K562 (cell line): ENCODE measurements around the gene TNC. TPM values are rescaled to one million over a fixed set of nuclear protein-coding genes. Genes with fewer than 3 reads are reported as not detected.

ENCODE experiments used
- ATAC-seq: fragments of 200-7000 bp; cut with Tn5 transposase; 3 replicates; pipeline ENCODE4 v1.9.1; 2020; ENCODE audit warnings: moderate library complexity
- BruUV-seq: library from RNA; stranded (reverse); fragments of 400-500 nt; replicated peaks from 2 replicates; lab custom pipeline; 2021; lab: Mats Ljungman, UMichigan
- CTCF ChIA-PET: fragments of 300-600 bp; formaldehyde crosslinking; extraction: SDS; loops from one replicate; lab custom pipeline; 2021; ENCODE audit warnings: low intra/inter-chr PET ratio; lab: Yijun Ruan, JAX
- POLR2A ChIA-PET: fragments of 300-600, 350-650 bp; sonication (Branson Sonifier 250); formaldehyde crosslinking; extraction: SDS; loops from one replicate; lab custom pipeline; 2021; ENCODE audit warnings: antibody characterized with exemption, inconsistent platforms; lab: Yijun Ruan, JAX
- DNase-seq, 4 experiments: peaks; one replicate each; pipeline versions ENCODE4 v3.0.0 to v3.0.0-alpha.2; 2011 to 2018; ENCODE audit warnings: low spot score in 3 of 4, mixed read lengths in 3 of 4; ENCODE audit errors: extremely low read depth in 1 of 4
- FAIRE-seq: peaks from 2 replicates; lab custom pipeline; 2011; peaks lifted over from hg19 to GRCh38; lab: Jason Lieb, UNC
- H2AFZ ChIP-seq: 2 replicates; pipeline ENCODE4 v1.6.0; 2011; ENCODE audit warnings: low read depth, low read length, control low read depth, inconsistent platforms
- H3K27ac ChIP-seq: fragments of 200-600 bp; 3 replicates; pipeline ENCODE4 v1.8.0; 2011; ENCODE audit warnings: low read depth, mild to moderate bottlenecking, control low read depth, inconsistent platforms, low read length, moderate library complexity, mixed read lengths; ENCODE audit errors: extremely low read depth
- H3K27me3 ChIP-seq, 2 experiments: fragments of 300-600 bp in 1 of 2; 2 replicates in 1 of 2; 3 replicates in 1 of 2; pipeline versions ENCODE4 v1.6.0 to v1.8.0; 2011; ENCODE audit warnings: inconsistent platforms in 2 of 2, low read length in 2 of 2, mild to moderate bottlenecking in 1 of 2, mixed read lengths in 1 of 2, moderate library complexity in 1 of 2; ENCODE audit not compliant: control insufficient read depth in 2 of 2, insufficient read depth in 2 of 2
- H3K36me3 ChIP-seq: fragments of 300-600 bp; 3 replicates; pipeline ENCODE4 v1.8.0; 2011; ENCODE audit warnings: mild to moderate bottlenecking, low read length, inconsistent platforms; ENCODE audit not compliant: control insufficient read depth, insufficient read depth
- H3K4me1 ChIP-seq, 2 experiments: fragments of 200-600 bp in 1 of 2; replicated peaks in 1 of 2; 2 replicates in 1 of 2; 3 replicates in 1 of 2; pipeline versions ENCODE4 v1.5.1 to v1.8.0; 2011; ENCODE audit warnings: inconsistent platforms in 2 of 2, low read length in 2 of 2, mild to moderate bottlenecking in 1 of 2, mixed read lengths in 1 of 2, moderate library complexity in 1 of 2; ENCODE audit not compliant: control insufficient read depth in 2 of 2, insufficient read depth in 2 of 2
- H3K4me2 ChIP-seq: 2 replicates; pipeline ENCODE4 v1.6.1; 2011; ENCODE audit warnings: low read length, control low read depth, inconsistent platforms, mixed read lengths; ENCODE audit not compliant: insufficient read depth
- H3K4me3 ChIP-seq: fragments of 200-600 bp; sonication (generic), shearing (Covaris generic); 2 replicates; pipeline ENCODE4 v1.5.1; 2016; ENCODE audit warnings: control low read depth, inconsistent platforms
- H3K79me2 ChIP-seq: fragments of 200-600 bp; 3 replicates; pipeline ENCODE4 v1.8.0; 2011; ENCODE audit warnings: low read length, inconsistent platforms; ENCODE audit not compliant: control insufficient read depth, insufficient read depth
- H3K9ac ChIP-seq, 2 experiments: 2 replicates each; pipeline versions ENCODE4 v1.6.0 to v1.6.1; 2011; ENCODE audit warnings: low read depth in 2 of 2, low read length in 2 of 2, control low read depth in 1 of 2, inconsistent platforms in 1 of 2, mild to moderate bottlenecking in 1 of 2, mixed read lengths in 1 of 2; ENCODE audit not compliant: insufficient read depth in 1 of 2
- H3K9me1 ChIP-seq: one replicate; pipeline ENCODE4 v1.6.0; 2011; ENCODE audit warnings: inconsistent platforms, mild to moderate bottlenecking, low read length, moderate library complexity; ENCODE audit not compliant: control insufficient read depth, insufficient read depth
- H3K9me3 ChIP-seq: replicated peaks from 2 replicates; pipeline ENCODE4 v1.5.1; 2011; ENCODE audit warnings: low read depth, low read length, inconsistent platforms; ENCODE audit not compliant: control insufficient read depth, insufficient read depth
- H4K20me1 ChIP-seq: replicated peaks from 2 replicates; pipeline ENCODE4 v1.6.1; 2011; ENCODE audit warnings: low read length, inconsistent platforms, mixed read lengths; ENCODE audit not compliant: control insufficient read depth, insufficient read depth
- E4F1 ChIP-seq: fragments of 250-450 bp; sonication (Bioruptor Pico); IDR thresholded peaks from 2 replicates; pipeline ENCODE4 v1.5.0; 2021; ENCODE audit warnings: mild to moderate bottlenecking, borderline replicate concordance
- PHTF2 ChIP-seq: fragments of 250-450 bp; sonication (Bioruptor Pico); IDR thresholded peaks from 2 replicates; pipeline ENCODE4 v1.5.0; 2021; ENCODE audit warnings: mild to moderate bottlenecking
- RBFOX2 ChIP-seq: fragments of 200-400 bp; formaldehyde crosslinking; IDR thresholded peaks from 2 replicates; pipeline ENCODE4 v1.6.1; 2017; ENCODE audit warnings: low read depth, mild to moderate bottlenecking, low read length, moderate library complexity
- SRSF9 ChIP-seq: fragments of 200-400 bp; formaldehyde crosslinking; IDR thresholded peaks from 2 replicates; pipeline ENCODE4 v1.6.1; 2017; ENCODE audit warnings: low read depth, low read length, borderline replicate concordance
- THAP12 ChIP-seq: fragments of 250-450 bp; sonication (Bioruptor Pico); IDR thresholded peaks from 2 replicates; pipeline ENCODE4 v1.9.0; 2021; ENCODE audit warnings: mild to moderate bottlenecking, inconsistent platforms
- ZBTB40 ChIP-seq, 2 experiments: fragments of 450-650 bp in 1 of 2; sonication (generic) in 1 of 2; formaldehyde crosslinking in 1 of 2; IDR thresholded peaks; 2 replicates each; pipeline versions ENCODE4 v1.7.1 to v1.9.0; 2016 to 2022; ENCODE audit warnings: inconsistent platforms in 1 of 2, mild to moderate bottlenecking in 1 of 2, missing genetic modification reagents in 1 of 2
- WGBS: fragments of 100-300 bp; shearing (Covaris generic); methylation state at CpG from one replicate; pipeline ENCODE4 v1.1.6; 2016; ENCODE audit warnings: low coverage, mixed read lengths; ENCODE audit not compliant: insufficient coverage; ENCODE audit errors: missing lambda C conversion rate; 5-methylcytosine and 5-hydroxymethylcytosine counted together
- in situ Hi-C: fragments of 300-500 bp; cut with MboI; formaldehyde crosslinking; loops from 4 replicates; pipeline ENCODE4 v1.15.0; 2018; ENCODE audit warnings: inconsistent platforms, mixed read lengths
- intact Hi-C: fragments of 100-400 bp; cut with micrococcal nuclease; formaldehyde crosslinking; loops from 2 replicates; pipeline ENCODE4 v1.14.2; 2022
- polyA plus RNA-seq, 8 experiments: library from polyadenylated mRNA; depleted of rRNA in 4 of 8; stranded (reverse) in 5 of 8; unstranded in 3 of 8; fragments of >200 nt; fragmentation: Nextera tagmentation in 2 of 8; fragmentation: Illumina TruSeq in 1 of 8; extraction: Ambion mirVana in 2 of 8; extraction: Trizol in 1 of 8; gene quantifications; 2 replicates each; pipeline versions ENCODE4 v1.2.1 to v1.2.3, GENCODE V29; 2011 to 2014; ENCODE audit warnings: inconsistent platforms in 1 of 8, missing spikeins in 1 of 8
- total RNA-seq, 7 experiments: library from RNA; depleted of rRNA in 6 of 7; stranded (reverse); fragments of >200 nt in 6 of 7; fragmentation: Illumina TruSeq in 2 of 7; extraction: Trizol in 2 of 7; gene quantifications; 2 replicates each; pipeline versions ENCODE4 v1.2.1 to v1.2.3, GENCODE V29; 2011 to 2021; ENCODE audit warnings: low replicate concordance in 1 of 7

Gene TNC
- total and polyA plus RNA-seq, 9 of the 15 experiments (the other 6 are each of a cell fraction or from before 2014, with no cell fraction given) = under 0.01 to 0.29 TPM; not detected in 7

- TF ChIP-seq THAP12 (CRISPR knock-in tag) (no peak), E4F1 (no peak)
Measured at GRCh38 chr9:115162946-115163345, 45.0 kb upstream of the TNC start (continued).

- Histone ChIP-seq H3K36me3 (no peaks in the 10 kb centered on the region), H3K79me2 (no peaks in the 10 kb centered on the region), H3K9ac (no peak overlapping the region), H3K27me3 (no peaks in the 10 kb centered on the region), H3K4me2 (no peak overlapping the region), H4K20me1 (no peaks in the 10 kb centered on the region), H3K9me3 (no peaks in the 10 kb centered on the region), H3K4me3 (no peak overlapping the region), H3K27ac (no peak overlapping the region), H3K9me1 (no peaks in the 10 kb centered on the region), H3K4me1 (no peaks in the 10 kb centered on the region), H2AFZ (no peak overlapping the region)
- ChIA-PET CTCF (no interaction called here), POLR2A (no interaction called here)
- 0% methylated on average over 1 of the region's 1 CpG for WGBS
- no peak for ATAC-seq
- FAIRE-seq = no peak
- no peak for DNase-seq
- in situ Hi-C loops (no loop called here), intact Hi-C loops (no loop called here)
- no TSS peak for BruUV-seq
- TF ChIP-seq SRSF9 (no peak), RBFOX2 (no peak), ZBTB40 (IDR thresholded peaks at IDR 0.05) (no peak), ZBTB40 (CRISPR knock-in tag; IDR thresholded peaks at IDR 0.05) (no peak), PHTF2 (no peak)
Measured at GRCh38 chr9:115161446-115161845, 43.5 kb upstream of the TNC start.
